Spleen (tissue), 7 donors: Measurements from ENCODE around the gene ADORA1.
A peak's percentile ranks its signal among the peaks of the same experiment; 100 is the strongest.

ENCODE experiments used
- POLR2A ChIP-seq, 3 donors: fragments of 450-650 bp; IDR thresholded peaks; one replicate each; pipeline ENCODE4 v1.5.1; 2017; ENCODE audit warnings: antibody characterized with exemption in 3 of 3, mild to moderate bottlenecking in 1 of 3
- TF ChIP-seq, protein P1 (sequence below), 11 experiments: fragments of 200-600 bp in 7 of 11; fragments of 450-650 bp in 4 of 11; sonication (generic) in 4 of 11; IDR thresholded peaks in 8 of 11; conservative IDR thresholded peaks in 3 of 11; 1 replicate in 7 of 11; 2 replicates in 4 of 11; pipeline versions ENCODE4 v1.4.0 to v1.8.0; 2016 to 2021; ENCODE audit warnings: antibody characterized with exemption in 11 of 11, inconsistent platforms in 4 of 11, mild to moderate bottlenecking in 1 of 11
- donor health status: DM: no; HTN: no; CAD: no; lungs with moderate emphysema.
- donor health status: DM: no; HTN: no; CAD: no.
- donor health status: DM: no; HTN: no; CAD: no.

DNA sequence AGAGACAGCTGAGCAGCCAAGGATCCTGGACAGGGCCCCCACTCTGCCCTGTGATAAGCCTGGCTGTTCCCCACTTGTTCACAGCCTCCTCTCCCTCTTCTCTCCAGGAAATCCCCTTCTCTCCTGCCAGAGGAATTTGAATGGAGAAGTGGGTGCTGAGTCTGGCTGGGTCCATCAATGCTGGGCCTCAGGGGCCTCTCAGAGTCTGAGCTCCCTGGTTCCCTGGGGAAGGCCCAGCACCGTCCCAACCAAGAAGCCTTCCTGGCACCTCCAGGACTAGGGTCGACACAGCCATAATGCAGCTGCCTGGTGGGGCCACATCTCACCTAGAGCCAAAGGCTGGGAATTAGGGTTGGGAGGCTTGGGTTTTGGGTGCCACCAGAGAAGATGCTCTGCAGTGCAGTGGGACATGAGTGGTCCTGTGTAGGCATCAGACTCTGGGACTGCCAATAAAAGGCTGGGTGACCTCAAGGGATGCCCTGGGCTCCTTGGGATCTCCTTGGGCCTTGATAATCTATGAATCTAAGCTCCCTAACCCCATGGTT is 45.6 kb downstream of the ADORA1 start:
- TF ChIP-seq, protein P1, sequence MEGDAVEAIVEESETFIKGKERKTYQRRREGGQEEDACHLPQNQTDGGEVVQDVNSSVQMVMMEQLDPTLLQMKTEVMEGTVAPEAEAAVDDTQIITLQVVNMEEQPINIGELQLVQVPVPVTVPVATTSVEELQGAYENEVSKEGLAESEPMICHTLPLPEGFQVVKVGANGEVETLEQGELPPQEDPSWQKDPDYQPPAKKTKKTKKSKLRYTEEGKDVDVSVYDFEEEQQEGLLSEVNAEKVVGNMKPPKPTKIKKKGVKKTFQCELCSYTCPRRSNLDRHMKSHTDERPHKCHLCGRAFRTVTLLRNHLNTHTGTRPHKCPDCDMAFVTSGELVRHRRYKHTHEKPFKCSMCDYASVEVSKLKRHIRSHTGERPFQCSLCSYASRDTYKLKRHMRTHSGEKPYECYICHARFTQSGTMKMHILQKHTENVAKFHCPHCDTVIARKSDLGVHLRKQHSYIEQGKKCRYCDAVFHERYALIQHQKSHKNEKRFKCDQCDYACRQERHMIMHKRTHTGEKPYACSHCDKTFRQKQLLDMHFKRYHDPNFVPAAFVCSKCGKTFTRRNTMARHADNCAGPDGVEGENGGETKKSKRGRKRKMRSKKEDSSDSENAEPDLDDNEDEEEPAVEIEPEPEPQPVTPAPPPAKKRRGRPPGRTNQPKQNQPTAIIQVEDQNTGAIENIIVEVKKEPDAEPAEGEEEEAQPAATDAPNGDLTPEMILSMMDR (IDR thresholded peaks at IDR 0.05 in 8 of 11, conservative IDR thresholded peaks at IDR 0.05 in 3 of 11): peak in 1 of 11 experiments; percentile 24
- TF ChIP-seq POLR2A (IDR thresholded peaks at IDR 0.05): no peak
